Epithelial cell of proximal tubule (primary cell): ENCODE measurements around the gene ZMYM1. TPM values are rescaled to one million over a fixed set of nuclear protein-coding genes. Genes with fewer than 3 reads are reported as not detected.

Experiments used
- DNase-seq: peaks from one replicate; pipeline ENCODE4 v3.0.0-alpha.2; 2011; ENCODE audit warnings: low read depth
- H3K4me3 ChIP-seq: 2 replicates; pipeline ENCODE4 v1.5.1; 2011; ENCODE audit warnings: low read depth, mild to moderate bottlenecking, low read length
- CTCF ChIP-seq: conservative IDR thresholded peaks from 2 replicates; pipeline ENCODE4 v1.5.1; 2012; ENCODE audit warnings: low read depth, mild to moderate bottlenecking, low read length
- total RNA-seq: library from RNA; depleted of rRNA; stranded (reverse); fragments of >200 nt; gene quantifications from 2 replicates; pipeline ENCODE4 v1.2.3, GENCODE V29; 2015

Gene ZMYM1
- total RNA-seq, 1 donor from 2014 or later, result 12.6 TPM

GRCh38 chr1:35036621-35037020 is 42.6 kb upstream of the ZMYM1 start:
- TF ChIP-seq CTCF, result no peak
- no peak for DNase-seq
- H3K4me3 ChIP-seq, result no peak overlapping the region

GRCh38 chr1:35037206-35037605 is 42.0 kb upstream of the ZMYM1 start:
- no peak overlapping the region for H3K4me3 ChIP-seq
- DNase-seq, result no peak
- TF ChIP-seq CTCF, result no peak

GRCh38 chr1:35038723-35039122 is 40.5 kb upstream of the ZMYM1 start:
- no peak for DNase-seq
- H3K4me3 ChIP-seq, result no peak overlapping the region
- no peak for TF ChIP-seq CTCF

GRCh38 chr1:35043498-35043897 is 35.7 kb upstream of the ZMYM1 start:
- no peak overlapping the region for H3K4me3 ChIP-seq
- no peak for TF ChIP-seq CTCF
- DNase-seq, result no peak

- no peak overlapping the region for H3K4me3 ChIP-seq
- no peak for TF ChIP-seq CTCF
- DNase-seq, result no peak
These were observed 34.8 kb upstream of the ZMYM1 start for GRCh38 chr1:35044431-35044830.

- TF ChIP-seq CTCF, result no peak
- no peak for DNase-seq
- no peak overlapping the region for H3K4me3 ChIP-seq
These were observed 32.5 kb upstream of the ZMYM1 start for GRCh38 chr1:35046730-35047129.

GRCh38 chr1:35047188-35047858 is 31.9 kb upstream of the ZMYM1 start:
- no peak overlapping the region for H3K4me3 ChIP-seq
- no peak for TF ChIP-seq CTCF
- peak; percentile 73 for DNase-seq
